KOPT-K1 (cell line): ENCODE results near the gene LRRC45.
"Not testable (repeated sequence)": the region's sequence is repeated elsewhere in the genome, so short reads cannot be mapped to it uniquely, and the experiment has no call there.

Source experiments
- H3K27ac ChIP-seq: fragments of 200-600 bp; sonication (generic); 2 replicates; pipeline ENCODE4 v1.5.1; 2016; ENCODE audit warnings: antibody characterized with exemption, mild to moderate bottlenecking, low read depth, low read length; ENCODE audit not compliant: poor library complexity, severe bottlenecking
- H3K36me3 ChIP-seq: fragments of 200-600 bp; sonication (generic); 2 replicates; pipeline ENCODE4 v1.5.1; 2017; ENCODE audit warnings: antibody characterized with exemption, mild to moderate bottlenecking, low read length, moderate library complexity; ENCODE audit not compliant: insufficient read depth
- H3K9me3 ChIP-seq: fragments of 200-600 bp; sonication (generic); 2 replicates; pipeline ENCODE4 v1.5.1; 2017; ENCODE audit warnings: antibody characterized with exemption, low read length, mild to moderate bottlenecking; ENCODE audit not compliant: insufficient read depth, poor library complexity, severe bottlenecking

Gene LRRC45

GRCh38 chr17:82030470-82031302, 7.6 kb downstream of the LRRC45 start:
- no peaks in the 10 kb centered on the region for H3K9me3 ChIP-seq
- H3K27ac ChIP-seq: peak overlapping the region; percentile 34
- peaks cover 34% of the 10 kb centered on the region; the same call in 1 of the 2 replicates for H3K36me3 ChIP-seq

GRCh38 chr17:82031303-82031884, 8.3 kb downstream of the LRRC45 start, which contains the start of gene RAC3:
Gene RAC3 (plus strand): TSS chr17:82031678. CDS start chr17:82031762, 84 bp downstream.
- no peaks in the 10 kb centered on the region for H3K9me3 ChIP-seq
- peak within 1 kb of the TSS; percentile 34 for H3K27ac ChIP-seq
- H3K36me3 ChIP-seq: peaks cover 34% of the 10 kb centered on the region; the same call in 1 of the 2 replicates

GRCh38 chr17:82031885-82032627, 9.0 kb downstream of the LRRC45 start:
- peaks cover 31% of the 10 kb centered on the region; the same call in 1 of the 2 replicates for H3K36me3 ChIP-seq
- H3K9me3 ChIP-seq: no peaks in the 10 kb centered on the region
- no peak overlapping the region for H3K27ac ChIP-seq

GRCh38 chr17:82033359-82034085, 10.4 kb downstream of the LRRC45 start:
- H3K36me3 ChIP-seq: peaks cover 17% of the 10 kb centered on the region; the same call in 1 of the 2 replicates

GRCh38 chr17:82034371-82035011, 11.4 kb downstream of the LRRC45 start:
- Histone ChIP-seq H3K9me3 (no peaks in the 10 kb centered on the region), H3K36me3 (peaks cover 8% of the 10 kb centered on the region; the same call in 1 of the 2 replicates), H3K27ac (no peak overlapping the region)

More at GRCh38 chr17:82033359-82034085, 10.4 kb downstream of the LRRC45 start:
- Histone ChIP-seq H3K9me3 (no peaks in the 10 kb centered on the region), H3K27ac (no peak overlapping the region)

- Histone ChIP-seq H3K9me3 (no peaks in the 10 kb centered on the region), H3K27ac (no peak overlapping the region)
Measured at GRCh38 chr17:82035488-82035887, 12.4 kb downstream of the LRRC45 start.

GRCh38 chr17:82035956-82036633, 13.0 kb downstream of the LRRC45 start:
- no peaks in the 10 kb centered on the region; the same call in 1 of the 2 replicates for H3K36me3 ChIP-seq
- no peak overlapping the region for H3K27ac ChIP-seq
- no peaks in the 10 kb centered on the region for H3K9me3 ChIP-seq

More at GRCh38 chr17:82035488-82035887, 12.4 kb downstream of the LRRC45 start:
- H3K36me3 ChIP-seq: no peaks in the 10 kb centered on the region; the same call in 1 of the 2 replicates

- Histone ChIP-seq H3K36me3 (no peaks in the 10 kb centered on the region; the same call in 1 of the 2 replicates), H3K9me3 (no peaks in the 10 kb centered on the region), H3K27ac (peak overlapping the region; percentile 65)
Measured at GRCh38 chr17:82036634-82037091, 13.6 kb downstream of the LRRC45 start.

- H3K9me3 ChIP-seq: no peaks in the 10 kb centered on the region
- peak within 1 kb of the TSS; percentile 65 for H3K27ac ChIP-seq
- no peaks in the 10 kb centered on the region; the same call in 1 of the 2 replicates for H3K36me3 ChIP-seq
Measured at GRCh38 chr17:82037092-82037888, 14.2 kb downstream of the LRRC45 start, which contains the start of gene DCXR. Gene DCXR (minus strand): TSS chr17:82037697. CDS start chr17:82037682, 15 bp downstream.

GRCh38 chr17:82037889-82038195, 14.7 kb downstream of the LRRC45 start:
- Histone ChIP-seq H3K27ac (peak overlapping the region; percentile 65), H3K9me3 (no peaks in the 10 kb centered on the region), H3K36me3 (no peaks in the 10 kb centered on the region; the same call in 1 of the 2 replicates)

- not testable (repeated sequence) for H3K9me3 ChIP-seq, H3K36me3 ChIP-seq, H3K27ac ChIP-seq
Measured at GRCh38 chr17:82038796-82039409, 15.8 kb downstream of the LRRC45 start.

- H3K9me3 ChIP-seq: no peaks in the 10 kb centered on the region
- no peaks in the 10 kb centered on the region; the same call in 1 of the 2 replicates for H3K36me3 ChIP-seq
- no peak overlapping the region for H3K27ac ChIP-seq
Measured at GRCh38 chr17:82039695-82040299, 16.7 kb downstream of the LRRC45 start.
